ENCODE data around the gene MOG. TPM values are rescaled to one million over a fixed set of nuclear protein-coding genes. Genes with fewer than 3 reads are reported as not detected.

The MOG gene
- total RNA-seq (ENCODE audit: unreplicated experiment): not detected
- long read RNA-seq: 0 reads

GRCh38 chr6:29656798-29657197, at the start of gene MOG:
TSS of gene MOG (plus strand) at chr6:29657092. CDS start at chr6:29657210, 118 bp downstream.
- TF ChIP-seq CTCF (IDR thresholded peaks at IDR 0.05; ENCODE audit: unreplicated experiment): no peak
- Mint-ChIP-seq H3K9me3 (ENCODE audit: unreplicated experiment) (no peaks in the 10 kb centered on the region), H3K4me1 (ENCODE audit: unreplicated experiment) (peaks cover 9% of the 10 kb centered on the region), H3K4me3 (ENCODE audit: unreplicated experiment) (no peak within 1 kb of the TSS), H3K27ac (ENCODE audit: unreplicated experiment) (no peak within 1 kb of the TSS), H3K27me3 (ENCODE audit: unreplicated experiment) (peaks cover 6% of the 10 kb centered on the region), H3K36me3 (ENCODE audit: low read depth, unreplicated experiment) (no peaks in the 10 kb centered on the region)
- DNase-seq (ENCODE audit: low spot score): no peak

GRCh38 chr6:29608131-29608530, 48.8 kb upstream of the MOG start:
- DNase-seq (ENCODE audit: low spot score): no peak
- Mint-ChIP-seq H3K36me3 (ENCODE audit: low read depth, unreplicated experiment) (peaks cover 71% of the 10 kb centered on the region), H3K27ac (ENCODE audit: unreplicated experiment) (no peak overlapping the region), H3K4me3 (ENCODE audit: unreplicated experiment) (peak overlapping the region; percentile 66), H3K4me1 (ENCODE audit: unreplicated experiment) (peaks cover 62% of the 10 kb centered on the region), H3K27me3 (ENCODE audit: unreplicated experiment) (peaks cover 11% of the 10 kb centered on the region), H3K9me3 (ENCODE audit: unreplicated experiment) (no peaks in the 10 kb centered on the region)
- TF ChIP-seq CTCF (IDR thresholded peaks at IDR 0.05; ENCODE audit: unreplicated experiment): no peak

GRCh38 chr6:29610540-29610939, 46.4 kb upstream of the MOG start:
- no peak for DNase-seq (ENCODE audit: low spot score)
- peaks cover 65% of the 10 kb centered on the region for H3K36me3 Mint-ChIP-seq (ENCODE audit: low read depth, unreplicated experiment)
- peaks cover 6% of the 10 kb centered on the region for H3K27me3 Mint-ChIP-seq (ENCODE audit: unreplicated experiment)
- no peaks in the 10 kb centered on the region for H3K9me3 Mint-ChIP-seq (ENCODE audit: unreplicated experiment)
- H3K4me1 Mint-ChIP-seq (ENCODE audit: unreplicated experiment): peaks cover 62% of the 10 kb centered on the region
- TF ChIP-seq CTCF (IDR thresholded peaks at IDR 0.05; ENCODE audit: unreplicated experiment): no peak
- no peak overlapping the region for H3K4me3 Mint-ChIP-seq (ENCODE audit: unreplicated experiment)
- peak overlapping the region; percentile 79 for H3K27ac Mint-ChIP-seq (ENCODE audit: unreplicated experiment)

- H3K27me3 Mint-ChIP-seq (ENCODE audit: unreplicated experiment): peaks cover 2% of the 10 kb centered on the region
- H3K9me3 Mint-ChIP-seq (ENCODE audit: unreplicated experiment): no peaks in the 10 kb centered on the region
- peak overlapping the region; percentile 64 for H3K4me3 Mint-ChIP-seq (ENCODE audit: unreplicated experiment)
- no peak for TF ChIP-seq CTCF (IDR thresholded peaks at IDR 0.05; ENCODE audit: unreplicated experiment)
- no peak for DNase-seq (ENCODE audit: low spot score)
- peak overlapping the region; percentile 79 for H3K27ac Mint-ChIP-seq (ENCODE audit: unreplicated experiment)
- H3K36me3 Mint-ChIP-seq (ENCODE audit: low read depth, unreplicated experiment): peaks cover 57% of the 10 kb centered on the region
- peaks cover 54% of the 10 kb centered on the region for H3K4me1 Mint-ChIP-seq (ENCODE audit: unreplicated experiment)
Observed at GRCh38 chr6:29611426-29611825, 45.5 kb upstream of the MOG start.

GRCh38 chr6:29617782-29618554, 38.9 kb upstream of the MOG start:
- peak; percentile 39 for TF ChIP-seq CTCF (IDR thresholded peaks at IDR 0.05; ENCODE audit: unreplicated experiment)
- Mint-ChIP-seq H3K27me3 (ENCODE audit: unreplicated experiment) (no peaks in the 10 kb centered on the region), H3K36me3 (ENCODE audit: low read depth, unreplicated experiment) (peaks cover 56% of the 10 kb centered on the region), H3K4me1 (ENCODE audit: unreplicated experiment) (peaks cover 41% of the 10 kb centered on the region), H3K27ac (ENCODE audit: unreplicated experiment) (no peak overlapping the region), H3K4me3 (ENCODE audit: unreplicated experiment) (peak overlapping the region; percentile 63), H3K9me3 (ENCODE audit: unreplicated experiment) (no peaks in the 10 kb centered on the region)
- DNase-seq (ENCODE audit: low spot score): peak; percentile 23

Data from endothelial cell (in vitro differentiated cells).